GM21619 (cell line): ENCODE measurements around the gene LAMB3.
"Not testable (repeated sequence)": the region's sequence is repeated elsewhere in the genome, so short reads cannot be mapped to it uniquely, and the experiment has no call there.

Experiments used
- ATAC-seq: cut with Tn5 transposase; IDR thresholded peaks from one replicate; pipeline ENCODE4 v1.9.1; 2021; ENCODE audit not compliant: unreplicated experiment

Gene LAMB3

GRCh38 chr1:209652121-209652735, at the start of gene LAMB3:
LAMB3 (minus strand) TSS chr1:209652425; CDS start chr1:209650944, 1,481 bp downstream.
- no peak for ATAC-seq

GRCh38 chr1:209700686-209701085, 48.5 kb upstream of the LAMB3 start:
- ATAC-seq, result not testable (repeated sequence)

DNA sequence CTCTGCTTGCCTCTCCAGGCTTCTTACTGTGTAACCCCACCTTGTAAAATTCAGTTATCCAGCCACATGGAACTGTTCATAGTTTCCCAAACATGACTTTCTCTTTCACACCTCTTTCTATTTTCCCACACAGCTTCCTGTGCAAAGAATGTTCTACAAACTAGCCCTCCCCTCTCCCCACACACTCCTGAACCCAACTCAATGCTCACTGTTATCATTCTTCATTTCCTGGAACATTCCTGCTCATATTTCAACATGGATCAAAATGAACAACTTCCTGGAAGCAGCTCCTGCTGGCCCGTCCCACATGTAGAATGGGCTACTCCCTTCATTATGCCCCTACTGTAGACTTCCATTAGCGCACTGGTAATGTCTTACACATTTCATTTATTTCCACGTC, 44.9 kb upstream of the LAMB3 start:
- ATAC-seq, result no peak

DNA sequence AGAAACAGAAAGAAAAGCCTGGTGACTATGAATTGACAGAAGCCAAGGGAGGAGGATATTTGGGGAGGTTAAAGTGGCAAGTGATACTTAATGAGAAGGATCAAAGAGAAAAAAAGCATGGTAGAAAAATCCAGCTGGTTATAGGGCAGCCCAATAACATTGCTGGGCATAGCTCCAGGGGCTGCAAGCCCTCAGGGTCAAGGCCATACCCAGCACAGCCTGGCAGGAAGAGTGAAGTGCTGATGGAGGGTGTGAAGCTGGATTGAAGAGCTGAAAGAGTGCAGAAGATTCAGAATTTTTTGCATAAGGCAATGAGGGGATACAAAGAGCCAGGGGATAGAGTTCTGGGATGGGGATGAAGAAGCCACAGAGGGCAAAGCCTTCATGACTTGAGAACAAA, 44.4 kb upstream of the LAMB3 start:
- ATAC-seq, result no peak

GRCh38 chr1:209692745-209693504, 40.7 kb upstream of the LAMB3 start:
- ATAC-seq, result peak; percentile 80

DNA sequence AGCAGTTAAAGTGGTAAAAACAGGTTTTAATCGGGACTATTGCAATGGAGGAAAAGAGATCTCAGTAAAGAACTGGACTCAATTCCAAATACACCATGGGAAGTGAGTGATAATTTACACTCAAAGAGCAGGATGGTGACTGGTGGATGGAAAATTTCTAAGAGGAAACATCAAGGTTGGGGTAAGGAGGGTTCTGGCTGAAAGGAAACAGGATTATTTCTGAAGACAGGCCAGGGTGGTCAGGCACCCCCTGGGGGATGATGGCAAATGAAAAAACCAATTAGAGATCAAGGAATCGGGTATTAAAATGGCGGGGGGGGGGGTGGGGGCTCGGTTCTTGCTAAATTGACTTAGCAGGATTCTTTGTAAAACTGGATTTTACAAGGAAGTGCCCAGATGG, 40.1 kb upstream of the LAMB3 start:
- ATAC-seq, result no peak

GRCh38 chr1:209691237-209691636, 39.0 kb upstream of the LAMB3 start:
- ATAC-seq, result no peak

DNA sequence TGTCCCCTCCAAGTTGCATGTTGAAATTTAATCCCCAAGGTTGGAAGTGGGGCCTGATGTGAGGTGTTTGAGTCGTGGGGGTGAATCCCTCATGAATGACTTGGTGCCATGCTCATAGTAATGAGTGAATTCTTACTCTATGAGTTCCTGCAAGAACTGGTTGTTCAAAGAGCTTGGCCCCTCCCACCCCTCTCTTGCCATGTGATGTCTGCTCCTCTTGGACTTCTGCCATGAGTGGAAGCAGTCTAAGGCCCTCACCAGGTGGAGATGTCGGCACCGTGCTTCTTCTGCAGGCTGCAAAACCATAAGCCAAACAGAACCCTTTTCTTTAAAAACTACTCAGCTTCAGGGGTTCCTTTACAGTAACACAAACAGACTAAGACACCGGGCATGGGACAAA, 37.3 kb upstream of the LAMB3 start:
- ATAC-seq, result no peak

GRCh38 chr1:209688746-209689234, 36.6 kb upstream of the LAMB3 start:
- no peak for ATAC-seq

DNA sequence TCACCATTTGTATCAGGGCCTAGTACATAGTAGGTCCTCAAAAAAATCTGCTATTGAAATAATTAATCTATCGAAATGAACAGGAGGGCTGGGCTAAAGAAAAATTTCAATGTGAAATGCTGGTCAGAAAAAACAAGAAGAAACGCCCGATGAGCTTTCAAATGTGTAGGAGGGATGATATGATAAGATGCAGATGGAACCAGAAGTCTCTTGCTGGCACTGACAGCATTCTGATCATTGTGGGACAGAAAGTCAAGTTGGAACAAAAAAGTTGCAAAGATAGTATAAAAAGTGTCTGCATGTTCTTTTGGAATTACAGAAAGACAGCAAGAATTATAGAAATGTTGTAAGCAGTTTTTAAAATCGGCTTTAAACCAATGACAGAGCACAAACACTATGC, 34.1 kb upstream of the LAMB3 start:
- ATAC-seq, result no peak

DNA sequence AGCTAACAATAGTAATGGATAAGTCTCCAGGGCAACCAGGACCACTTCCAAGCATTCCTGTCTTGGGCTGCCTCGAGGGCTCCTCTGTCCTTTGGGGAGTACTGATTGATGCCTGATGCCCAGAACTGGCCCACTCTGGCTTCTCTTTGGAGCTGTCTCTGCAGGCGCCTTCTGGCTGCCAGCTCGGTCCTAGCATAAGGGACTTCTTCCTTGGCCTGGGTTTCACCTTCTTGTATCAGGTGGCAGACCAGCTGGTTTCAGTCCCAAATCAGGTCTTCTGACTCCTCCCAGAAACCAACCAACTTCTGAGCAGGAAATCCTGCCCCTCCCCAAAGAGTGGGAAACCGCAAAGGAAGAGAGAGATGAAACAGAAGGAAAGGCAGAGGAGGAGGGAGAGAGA, 33.6 kb upstream of the LAMB3 start:
- peak; percentile 74 for ATAC-seq

GRCh38 chr1:209678981-209679539, 26.8 kb upstream of the LAMB3 start:
- no peak for ATAC-seq

DNA sequence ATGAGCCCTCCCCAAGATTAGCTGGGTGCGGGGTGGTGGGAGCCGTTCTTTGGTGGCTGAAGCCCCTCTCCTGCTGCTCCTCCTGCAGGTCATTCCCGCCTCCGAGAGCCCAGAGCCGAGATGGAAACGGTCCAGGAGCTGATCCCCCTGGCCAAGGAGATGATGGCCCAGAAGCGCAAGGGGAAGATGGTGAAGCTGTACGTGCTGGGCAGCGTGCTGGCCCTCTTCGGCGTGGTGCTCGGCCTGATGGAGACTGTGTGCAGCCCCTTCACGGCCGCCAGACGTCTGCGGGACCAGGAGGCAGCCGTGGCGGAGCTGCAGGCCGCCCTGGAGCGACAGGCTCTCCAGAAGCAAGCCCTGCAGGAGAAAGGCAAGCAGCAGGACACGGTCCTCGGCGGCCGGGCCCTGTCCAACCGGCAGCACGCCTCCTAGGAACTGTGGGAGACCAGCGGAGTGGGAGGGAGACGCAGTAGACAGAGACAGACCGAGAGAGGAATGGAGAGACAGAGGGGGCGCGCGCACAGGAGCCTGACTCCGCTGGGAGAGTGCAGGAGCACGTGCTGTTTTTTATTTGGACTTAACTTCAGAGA, 23.4 kb upstream of the LAMB3 start:
- ATAC-seq, result no peak

DNA sequence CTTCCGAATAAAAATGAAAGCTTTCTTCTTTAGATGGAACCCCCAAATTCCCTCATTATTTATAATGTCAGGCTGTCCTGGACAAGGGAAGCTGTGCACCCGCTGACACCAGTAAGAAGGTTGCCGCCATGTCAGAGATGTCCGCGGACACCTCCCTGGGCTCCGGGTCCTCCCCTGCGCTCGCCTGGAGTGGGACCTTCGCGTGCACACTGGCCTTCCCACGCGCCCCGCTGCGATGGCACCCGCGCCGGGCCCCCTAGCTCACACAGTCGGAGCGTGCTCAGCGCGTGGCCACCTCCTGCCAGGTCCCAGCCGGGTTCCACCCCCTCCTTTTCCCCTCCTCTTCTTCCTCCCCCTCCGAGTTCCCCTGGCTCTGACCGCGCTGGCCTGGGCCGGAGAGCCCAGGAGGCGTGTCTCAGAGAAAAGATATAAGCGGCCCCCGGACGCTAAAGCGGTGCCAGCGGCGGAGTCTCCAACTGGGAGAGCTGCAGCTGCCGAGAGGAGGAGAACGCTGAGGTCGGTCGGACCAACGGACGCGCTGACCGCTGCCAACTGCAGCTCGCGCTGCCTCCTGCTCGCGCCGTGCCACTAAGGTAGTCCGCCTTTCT, 22.8 kb upstream of the LAMB3 start, which contains the start of gene G0S2:
G0S2 (plus strand) TSS at position 456 of the 608 bp plus-strand sequence. CDS start 273 bp downstream, outside the sequence.
- no peak for ATAC-seq

DNA sequence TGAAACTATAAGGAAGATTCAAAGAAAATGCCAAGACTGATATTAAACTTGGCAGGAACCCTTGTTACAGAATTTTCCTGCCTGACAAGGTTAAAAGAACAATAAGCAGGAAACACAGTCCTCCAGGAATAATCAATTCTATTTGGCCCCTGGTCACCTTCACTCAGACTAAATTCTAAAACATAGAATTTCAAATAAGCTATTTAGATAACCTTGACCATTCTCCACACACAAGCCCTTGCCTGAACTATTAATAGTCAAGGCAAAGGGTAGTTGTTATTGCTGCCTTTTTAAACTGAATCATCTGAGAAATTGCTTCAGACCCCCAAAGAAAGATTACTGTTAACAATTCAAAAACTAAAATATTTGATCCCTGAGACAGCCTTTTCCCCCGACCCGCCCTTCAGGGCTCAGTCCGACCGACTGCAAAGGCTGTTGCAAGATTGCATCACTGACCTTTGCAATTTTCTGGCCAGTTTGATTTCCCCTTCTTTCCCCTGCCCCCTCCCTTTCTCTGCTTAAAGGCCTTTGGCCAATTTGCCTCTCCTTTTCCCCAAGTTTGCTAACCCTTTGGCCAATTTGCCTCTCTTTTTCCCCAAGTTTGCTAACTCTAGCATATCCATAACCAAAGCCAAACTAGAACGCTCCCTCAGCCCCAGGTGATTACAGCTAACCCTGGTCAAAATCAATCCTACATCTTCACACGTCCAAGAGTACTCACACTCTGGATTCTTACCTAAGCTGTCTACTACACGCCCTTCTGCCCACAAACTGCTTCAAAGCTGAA, 21.6 kb upstream of the LAMB3 start:
- no peak for ATAC-seq

GRCh38 chr1:209672705-209673630, 20.7 kb upstream of the LAMB3 start:
- ATAC-seq, result peak; percentile 90

DNA sequence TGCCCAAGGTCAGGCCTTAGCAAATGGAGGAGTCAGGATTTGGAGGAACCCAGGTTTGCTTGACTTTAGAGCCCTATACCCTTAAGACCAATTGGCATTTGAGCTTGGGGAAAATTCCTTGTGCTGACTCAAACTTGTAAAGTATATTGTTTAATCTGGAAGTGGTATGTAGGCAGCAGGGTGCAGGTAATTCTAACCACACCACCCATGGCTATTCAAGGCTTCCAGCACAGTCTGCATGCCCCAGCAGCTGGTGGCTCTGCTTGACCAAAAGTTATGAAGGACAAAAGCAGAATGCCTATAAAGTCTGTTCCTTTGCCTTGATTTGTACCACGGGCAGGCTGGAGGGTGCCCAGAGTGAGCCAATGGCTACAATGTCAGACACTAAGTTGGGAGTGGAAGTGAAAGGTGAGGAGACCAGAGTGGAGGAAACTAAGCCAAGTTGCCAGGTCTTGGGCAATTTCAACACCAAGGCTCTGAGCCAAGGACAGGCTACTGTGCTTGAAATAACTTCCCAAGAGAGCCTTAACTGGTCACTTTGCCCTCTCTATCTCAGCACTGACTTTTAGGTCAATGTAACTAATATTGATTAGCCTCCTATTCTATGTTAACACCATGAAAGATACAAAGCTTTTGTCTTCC, 18.3 kb upstream of the LAMB3 start:
- no peak for ATAC-seq

- no peak for ATAC-seq
These were observed 15.5 kb upstream of the LAMB3 start for GRCh38 chr1:209667708-209668107.

GRCh38 chr1:209667103-209667502, 14.9 kb upstream of the LAMB3 start:
- ATAC-seq, result no peak
